Gastrocnemius medialis (tissue), 4 donors: ENCODE measurements around the gene SURF2. TPM values are rescaled to one million over a fixed set of nuclear protein-coding genes. Genes with fewer than 3 reads are reported as not detected.

Source experiments
- total RNA-seq, 4 donors: library from RNA; depleted of rRNA; stranded (reverse); fragments of >200 nt; gene quantifications; one replicate each; pipeline versions ENCODE4 v1.1.0 to v1.2.3, GENCODE V29; 2016

The SURF2 gene
- total RNA-seq, 4 donors from 2014 or later, result 14.3 to 26.4 (median 24.8) TPM

Other genes starting within 250 kb of the SURF2 start
- 10 to 100 TPM; 21.1 to 47.0 (median 36.9) TPM for gene RALGDS, start 235.3 kb upstream of the SURF2 start, total RNA-seq
- 10 to 100 TPM in 1 of 4 donors, 1 to 10 TPM in 2, under 1 TPM in 1; 0.15 to 10.3 (median 5.6) TPM for gene GBGT1, start 192.6 kb upstream of the SURF2 start, total RNA-seq
- gene OBP2B, start 147.3 kb upstream of the SURF2 start, total RNA-seq, result not detected
- gene ABO, start 81.3 kb upstream of the SURF2 start, total RNA-seq, result 1 to 10 TPM in 1 of 4 donors, under 1 TPM in 2, not detected in 1; 0.24 to 2.4 (median 0.44) TPM
- 10 to 100 TPM; 13.4 to 34.2 (median 28.0) TPM for gene SURF6, start 20.4 kb upstream of the SURF2 start, total RNA-seq
- 10 to 100 TPM in 3 of 4 donors, 1 to 10 TPM in 1; 8.5 to 23.4 (median 13.0) TPM for gene MED22, start 8.4 kb upstream of the SURF2 start, total RNA-seq
- gene RPL7A, start 8.3 kb upstream of the SURF2 start, total RNA-seq, result 1,000 to 10,000 TPM; 1,001 to 1,630 (median 1,510) TPM
- 10 to 100 TPM; 33.8 to 68.9 (median 56.0) TPM for gene SURF1, start 63 bp upstream of the SURF2 start, total RNA-seq
- gene SURF4, start 19.5 kb downstream of the SURF2 start, total RNA-seq, result 10 to 100 TPM; 62.9 to 98.4 (median 73.4) TPM
- 1 to 10 TPM in 2 of 4 donors, under 1 TPM in 1, not detected in 1; 0.35 to 1.4 (median 1.1) TPM for gene STKLD1, start 19.8 kb downstream of the SURF2 start, total RNA-seq
- gene REXO4, start 61.5 kb downstream of the SURF2 start, total RNA-seq, result 10 to 100 TPM; 26.1 to 42.5 (median 34.6) TPM
- gene ADAMTS13, start 65.8 kb downstream of the SURF2 start, total RNA-seq, result 1 to 10 TPM; 1.0 to 2.2 (median 1.4) TPM
- gene CACFD1, start 103.4 kb downstream of the SURF2 start, total RNA-seq, result 10 to 100 TPM in 2 of 4 donors, 1 to 10 TPM in 2; 7.0 to 28.3 (median 10.1) TPM
- gene SLC2A6, start 122.5 kb downstream of the SURF2 start, total RNA-seq, result 1 to 10 TPM in 2 of 4 donors, under 1 TPM in 2; 0.41 to 2.4 (median 1.4) TPM
- gene MYMK, start 168.4 kb downstream of the SURF2 start, total RNA-seq, result not detected
- gene ADAMTSL2, start 178.2 kb downstream of the SURF2 start, total RNA-seq, result 1 to 10 TPM in 1 of 4 donors, under 1 TPM in 3; 0.10 to 1.8 (median 0.44) TPM